Neural crest cell (in vitro differentiated cells): ENCODE measurements around the gene EMX1. TPM values are rescaled to one million over a fixed set of nuclear protein-coding genes. Genes with fewer than 3 reads are reported as not detected.

ENCODE experiments used
- DNase-seq: peaks from one replicate; pipeline ENCODE4 v3.0.0; 2021; ENCODE audit warnings: low read depth, mixed read lengths, low spot score
- H3K27ac Mint-ChIP-seq: one replicate; pipeline ENCODE4 v1.8.0; 2021; ENCODE audit warnings: mild to moderate bottlenecking, mixed read lengths; ENCODE audit not compliant: unreplicated experiment
- H3K27me3 Mint-ChIP-seq: 2 replicates; pipeline ENCODE4 v1.8.0; 2021; ENCODE audit warnings: low read depth, mild to moderate bottlenecking, mixed read lengths
- H3K36me3 Mint-ChIP-seq: 2 replicates; pipeline ENCODE4 v1.8.0; 2021; ENCODE audit warnings: low read depth, mild to moderate bottlenecking, mixed read lengths
- H3K4me1 Mint-ChIP-seq: 2 replicates; pipeline ENCODE4 v1.8.0; 2021; ENCODE audit warnings: mixed read lengths
- H3K4me3 Mint-ChIP-seq: one replicate; pipeline ENCODE4 v1.8.0; 2021; ENCODE audit warnings: mild to moderate bottlenecking, mixed read lengths
- H3K9me3 Mint-ChIP-seq: 2 replicates; pipeline ENCODE4 v1.8.0; 2021; ENCODE audit warnings: mixed read lengths
- CTCF ChIP-seq: fragments of 200-600 bp; sonication (generic); conservative IDR thresholded peaks from 2 replicates; pipeline ENCODE4 v1.5.0; 2021; ENCODE audit warnings: antibody characterized with exemption, mild to moderate bottlenecking
- total RNA-seq: library from RNA; stranded (reverse); gene quantifications from 2 replicates; pipeline ENCODE4 v1.2.1, GENCODE V29; 2021

Gene EMX1
- total RNA-seq, 1 donor from 2014 or later, result not detected

DNA sequence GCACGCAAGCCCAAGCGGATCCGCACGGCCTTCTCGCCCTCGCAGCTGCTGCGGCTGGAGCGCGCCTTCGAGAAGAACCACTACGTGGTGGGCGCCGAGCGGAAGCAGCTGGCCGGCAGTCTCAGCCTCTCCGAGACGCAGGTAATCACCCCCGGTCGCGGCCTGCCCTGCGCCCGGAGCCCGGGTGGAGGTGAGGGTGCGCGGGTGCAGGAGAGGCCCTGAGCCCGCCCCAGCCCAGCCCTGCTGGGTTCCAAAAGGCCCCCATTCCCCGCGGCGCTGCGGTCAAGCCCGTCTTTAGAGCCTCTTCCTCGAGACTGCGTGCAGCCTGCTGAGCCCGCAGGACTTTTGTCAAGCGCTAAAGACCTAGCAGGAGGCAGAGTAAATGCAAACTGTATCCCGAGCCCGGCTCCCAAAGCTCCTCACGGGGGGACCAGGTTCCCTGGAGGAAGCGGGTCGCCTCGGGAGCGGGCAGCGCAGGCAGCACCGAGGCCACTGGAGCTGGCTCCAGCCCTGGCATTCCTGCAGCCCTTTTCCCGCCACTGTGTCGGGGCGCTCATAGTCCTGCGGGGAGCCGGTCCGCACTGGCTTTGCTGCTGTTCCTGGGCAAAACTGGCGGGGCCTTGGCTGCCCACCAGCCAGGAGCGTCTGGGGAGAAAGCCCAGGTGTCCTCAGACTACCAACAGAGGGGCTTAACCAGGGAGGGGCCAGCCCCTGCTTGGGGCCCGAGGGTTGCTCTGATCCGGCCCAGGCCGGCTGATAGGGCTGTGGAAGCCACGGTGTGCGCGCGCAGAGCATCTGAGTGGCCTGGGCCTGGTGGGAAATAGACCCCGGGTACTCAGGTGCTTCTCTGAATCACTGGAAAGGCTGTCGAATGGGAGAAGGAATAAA is 7.3 kb downstream of the EMX1 start:
- Mint-ChIP-seq H3K27me3 (no peaks in the 10 kb centered on the region), H3K4me3 (no peak overlapping the region), H3K4me1 (no peaks in the 10 kb centered on the region), H3K27ac (no peak overlapping the region), H3K36me3 (no peaks in the 10 kb centered on the region), H3K9me3 (no peaks in the 10 kb centered on the region)
- no peak for TF ChIP-seq CTCF
- no peak for DNase-seq

DNA sequence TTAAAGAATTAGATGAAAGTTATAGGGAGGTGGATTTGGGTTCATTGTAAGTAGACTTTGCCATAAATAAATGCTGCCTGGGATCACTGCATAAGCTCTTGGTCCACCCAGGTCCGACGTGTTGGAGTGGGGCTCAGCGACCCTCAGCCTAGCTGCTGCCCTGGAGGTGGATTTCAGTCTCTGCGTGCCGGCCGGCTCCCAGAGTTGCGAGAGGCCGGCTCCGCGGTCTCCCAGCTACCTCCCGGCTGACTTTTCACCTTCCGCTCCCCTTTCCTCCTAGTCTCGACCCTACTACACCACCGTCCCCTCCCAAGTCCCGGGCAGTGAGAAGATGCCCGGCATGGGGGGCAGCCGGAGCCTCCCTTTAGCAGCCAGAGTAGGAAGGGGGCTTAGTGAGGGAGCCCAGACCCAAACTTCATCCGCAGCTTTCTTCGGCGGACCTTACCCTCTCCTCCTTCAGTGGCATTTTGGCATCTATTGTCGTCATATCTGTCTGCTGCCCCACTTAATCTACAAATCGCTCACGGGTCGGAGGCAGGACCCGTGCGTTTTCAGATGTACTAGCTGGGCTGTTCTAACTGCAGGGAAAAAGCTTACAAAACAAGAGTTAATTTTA is 8.1 kb downstream of the EMX1 start:
- H3K27ac Mint-ChIP-seq, result no peak overlapping the region
- no peaks in the 10 kb centered on the region for H3K4me1 Mint-ChIP-seq
- H3K4me3 Mint-ChIP-seq, result no peak overlapping the region
- H3K27me3 Mint-ChIP-seq, result no peaks in the 10 kb centered on the region
- no peaks in the 10 kb centered on the region for H3K9me3 Mint-ChIP-seq
- H3K36me3 Mint-ChIP-seq, result no peaks in the 10 kb centered on the region
- TF ChIP-seq CTCF, result no peak
- no peak for DNase-seq

GRCh38 chr2:72926368-72926767 is 9.0 kb downstream of the EMX1 start:
- H3K9me3 Mint-ChIP-seq, result no peaks in the 10 kb centered on the region
- no peak for DNase-seq

DNA sequence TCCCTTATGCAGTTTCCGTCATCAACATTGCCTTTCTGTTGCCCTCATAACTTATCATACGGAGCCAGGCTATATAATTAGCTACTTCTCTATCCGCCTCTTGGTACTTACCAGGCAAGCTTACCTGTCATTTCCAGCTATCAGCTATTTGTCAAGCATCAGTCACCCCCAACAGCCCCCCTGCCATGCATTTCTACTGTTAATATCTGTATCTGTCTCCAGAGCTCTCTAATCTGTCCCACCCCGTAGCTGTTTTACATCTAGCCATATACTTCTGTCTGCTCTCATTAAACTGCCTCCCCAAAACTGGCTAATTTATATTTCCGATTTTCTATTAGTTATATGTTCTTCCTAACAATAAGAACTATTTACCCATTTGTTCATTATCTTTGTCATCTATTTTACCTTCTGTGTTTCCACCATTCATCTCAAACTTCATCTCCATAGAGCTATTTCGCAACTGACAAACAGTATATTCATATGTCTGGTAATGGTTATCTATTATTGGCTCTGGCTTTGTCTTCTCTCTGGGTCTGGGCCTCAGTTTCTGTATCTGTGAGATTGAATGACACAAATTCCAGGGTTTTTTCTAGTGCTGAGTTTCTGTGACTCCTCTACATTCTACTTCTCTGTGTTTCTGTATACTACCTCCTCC is 9.6 kb downstream of the EMX1 start:
- no peak overlapping the region for H3K4me3 Mint-ChIP-seq
- no peaks in the 10 kb centered on the region for H3K9me3 Mint-ChIP-seq
- no peaks in the 10 kb centered on the region for H3K36me3 Mint-ChIP-seq
- no peak for DNase-seq
- H3K27ac Mint-ChIP-seq, result no peak overlapping the region
- no peak for TF ChIP-seq CTCF
- H3K27me3 Mint-ChIP-seq, result peaks cover under 1% of the 10 kb centered on the region
- no peaks in the 10 kb centered on the region for H3K4me1 Mint-ChIP-seq

More at GRCh38 chr2:72926368-72926767, 9.0 kb downstream of the EMX1 start:
- Mint-ChIP-seq H3K4me3 (no peak overlapping the region), H3K27ac (no peak overlapping the region), H3K27me3 (no peaks in the 10 kb centered on the region), H3K36me3 (no peaks in the 10 kb centered on the region), H3K4me1 (no peaks in the 10 kb centered on the region)
- TF ChIP-seq CTCF, result no peak

GRCh38 chr2:72927619-72928550 is 10.6 kb downstream of the EMX1 start:
- Mint-ChIP-seq H3K36me3 (no peaks in the 10 kb centered on the region), H3K4me1 (no peaks in the 10 kb centered on the region), H3K27ac (no peak overlapping the region), H3K27me3 (peaks cover 6% of the 10 kb centered on the region), H3K9me3 (no peaks in the 10 kb centered on the region), H3K4me3 (no peak overlapping the region)
- no peak for TF ChIP-seq CTCF
- no peak for DNase-seq
